Left ventricle myocardium inferior (tissue), 1 donor: ENCODE measurements around the gene TMX2. TPM values are rescaled to one million over a fixed set of nuclear protein-coding genes. Genes with fewer than 3 reads are reported as not detected.

Experiments used
- DNase-seq: peaks from one replicate; pipeline ENCODE4 v3.0.0-alpha.2; 2020
- H3K27ac ChIP-seq: fragments of 200-600 bp; replicated peaks from 2 replicates; pipeline ENCODE4 v1.8.0; 2021
- H3K27me3 ChIP-seq: fragments of 200-600 bp; 2 replicates; pipeline ENCODE4 v1.8.0; 2021; ENCODE audit warnings: low read depth
- H3K36me3 ChIP-seq: fragments of 200-600 bp; 2 replicates; pipeline ENCODE4 v1.8.0; 2021
- H3K4me1 ChIP-seq: fragments of 200-600 bp; 2 replicates; pipeline ENCODE4 v1.8.0; 2021
- H3K4me3 ChIP-seq: fragments of 200-600 bp; 2 replicates; pipeline ENCODE4 v1.8.0; 2021; ENCODE audit warnings: mild to moderate bottlenecking, moderate library complexity
- H3K9me3 ChIP-seq: fragments of 200-600 bp; replicated peaks from 2 replicates; pipeline ENCODE4 v1.8.0; 2021
- CTCF ChIP-seq: fragments of 200-600 bp; IDR thresholded peaks from 2 replicates; pipeline ENCODE4 v1.8.0; 2021; ENCODE audit warnings: antibody characterized with exemption, mild to moderate bottlenecking, borderline replicate concordance
- intact Hi-C: fragments of 100-400 bp; cut with micrococcal nuclease; formaldehyde crosslinking; loops from one replicate; pipeline ENCODE4 v1.11.0; 2022
- total RNA-seq: library from RNA; stranded (reverse); fragmentation: NEBNext Ultra II Directional; extraction: Animal tissue kit (Norgen Biotek cat#: 25700); gene quantifications from one replicate; pipeline ENCODE4 v1.2.1, GENCODE V29; 2021
- donor health status: DM: no; HTN: yes; CAD: no; lungs with severe emphysema.

The TMX2 gene
- total RNA-seq, 1 donor from 2014 or later: 64.3 TPM

GRCh38 chr11:57773026-57773598, 60.7 kb downstream of the TMX2 start:
- H3K27ac ChIP-seq: peak overlapping the region; percentile 97
- DNase-seq: no peak
- H3K4me3 ChIP-seq: no peak overlapping the region
- no peak for TF ChIP-seq CTCF
- intact Hi-C loops: no loop called here
- no peaks in the 10 kb centered on the region for H3K9me3 ChIP-seq
- no peaks in the 10 kb centered on the region for H3K27me3 ChIP-seq
- H3K36me3 ChIP-seq: no peaks in the 10 kb centered on the region
- peaks cover 100% of the 10 kb centered on the region for H3K4me1 ChIP-seq

- Histone ChIP-seq H3K27me3 (no peaks in the 10 kb centered on the region), H3K4me3 (peak overlapping the region; percentile 54)
Measured at GRCh38 chr11:57775491-57775890, 63.1 kb downstream of the TMX2 start.

GRCh38 chr11:57776031-57776521, 63.7 kb downstream of the TMX2 start:
- Histone ChIP-seq H3K4me1 (peaks cover 100% of the 10 kb centered on the region), H3K27me3 (no peaks in the 10 kb centered on the region), H3K36me3 (no peaks in the 10 kb centered on the region), H3K9me3 (no peaks in the 10 kb centered on the region), H3K4me3 (peak overlapping the region; percentile 54), H3K27ac (peak overlapping the region; percentile 97)
- DNase-seq: peak; percentile 31
- TF ChIP-seq CTCF: no peak
- intact Hi-C loops: no loop called here

More at GRCh38 chr11:57775491-57775890, 63.1 kb downstream of the TMX2 start:
- H3K27ac ChIP-seq: peak overlapping the region; percentile 97
- no peak for DNase-seq
- peaks cover 100% of the 10 kb centered on the region for H3K4me1 ChIP-seq
- H3K36me3 ChIP-seq: no peaks in the 10 kb centered on the region
- no peak for TF ChIP-seq CTCF
- intact Hi-C loops: no loop called here
- H3K9me3 ChIP-seq: no peaks in the 10 kb centered on the region

- no peak for DNase-seq
- H3K4me3 ChIP-seq: peak overlapping the region; percentile 54
- H3K27me3 ChIP-seq: no peaks in the 10 kb centered on the region
- no peaks in the 10 kb centered on the region for H3K36me3 ChIP-seq
- H3K4me1 ChIP-seq: peaks cover 100% of the 10 kb centered on the region
- no peak for TF ChIP-seq CTCF
- peak overlapping the region; percentile 97 for H3K27ac ChIP-seq
- intact Hi-C loops: no loop called here
- no peaks in the 10 kb centered on the region for H3K9me3 ChIP-seq
Measured at GRCh38 chr11:57776577-57777210, 64.3 kb downstream of the TMX2 start.

- TF ChIP-seq CTCF: no peak
- intact Hi-C loops: no loop called here
- Histone ChIP-seq H3K36me3 (no peaks in the 10 kb centered on the region), H3K4me3 (peak overlapping the region; percentile 54), H3K27me3 (no peaks in the 10 kb centered on the region), H3K4me1 (peaks cover 100% of the 10 kb centered on the region), H3K9me3 (no peaks in the 10 kb centered on the region), H3K27ac (peak overlapping the region; percentile 97)
- DNase-seq: no peak
Measured at GRCh38 chr11:57777969-57778317, 65.5 kb downstream of the TMX2 start.
